ENCODE results near the gene HMGN2.

HMGN2 gene

DNA sequence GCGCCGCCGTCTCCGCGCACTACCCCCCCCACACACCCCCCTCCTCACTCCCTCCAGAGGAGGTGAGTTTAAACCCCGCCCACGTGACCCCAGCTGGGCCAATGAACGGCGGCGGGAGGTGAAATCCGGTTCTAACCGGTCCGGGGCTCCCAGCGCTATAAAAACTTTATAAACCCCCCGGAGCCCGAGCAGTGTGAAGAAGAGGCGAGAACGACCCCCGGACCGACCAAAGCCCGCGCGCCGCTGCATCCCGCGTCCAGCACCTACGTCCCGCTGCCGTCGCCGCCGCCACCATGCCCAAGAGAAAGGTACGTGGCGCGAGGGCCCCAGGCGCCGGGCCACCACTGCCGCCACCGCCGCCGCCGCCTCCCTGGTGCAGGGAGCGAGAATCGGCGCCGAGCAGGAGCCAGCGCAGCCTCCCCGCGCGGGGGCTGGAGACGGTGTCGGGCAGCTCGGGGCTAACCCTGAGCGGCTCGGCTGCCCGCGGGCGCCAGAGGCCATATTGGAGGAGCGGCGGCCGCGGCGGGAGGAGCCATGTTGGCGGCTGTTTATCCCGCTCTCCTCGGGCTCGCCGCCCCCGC is at the start of gene HMGN2:
Gene HMGN2 (plus strand): TSS at position 121 of the 581 bp plus-strand sequence. CDS start 173 bp downstream, at position 294.
- peak; percentile 90 for DNase-seq

DNA sequence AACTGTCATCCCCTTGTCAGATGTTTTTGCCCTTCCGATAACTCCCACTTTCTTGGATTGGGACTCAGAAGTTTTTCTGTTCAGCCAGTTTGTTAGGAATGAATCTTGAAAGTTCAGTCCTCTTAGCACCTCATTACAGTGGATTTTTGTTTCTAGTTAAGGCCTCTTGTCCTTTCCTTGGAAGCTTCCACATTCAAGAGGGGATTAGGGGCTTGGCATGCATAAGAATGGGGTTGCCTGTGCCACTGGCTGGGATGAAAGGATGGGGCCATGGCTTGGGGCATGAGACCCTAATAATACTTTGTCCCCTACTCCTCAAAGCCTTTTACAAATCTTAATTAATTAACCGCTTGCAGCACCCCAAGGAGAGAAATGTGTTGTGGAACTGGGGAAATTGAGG is 42.5 kb upstream of the HMGN2 start:
- DNase-seq = no peak

DNA sequence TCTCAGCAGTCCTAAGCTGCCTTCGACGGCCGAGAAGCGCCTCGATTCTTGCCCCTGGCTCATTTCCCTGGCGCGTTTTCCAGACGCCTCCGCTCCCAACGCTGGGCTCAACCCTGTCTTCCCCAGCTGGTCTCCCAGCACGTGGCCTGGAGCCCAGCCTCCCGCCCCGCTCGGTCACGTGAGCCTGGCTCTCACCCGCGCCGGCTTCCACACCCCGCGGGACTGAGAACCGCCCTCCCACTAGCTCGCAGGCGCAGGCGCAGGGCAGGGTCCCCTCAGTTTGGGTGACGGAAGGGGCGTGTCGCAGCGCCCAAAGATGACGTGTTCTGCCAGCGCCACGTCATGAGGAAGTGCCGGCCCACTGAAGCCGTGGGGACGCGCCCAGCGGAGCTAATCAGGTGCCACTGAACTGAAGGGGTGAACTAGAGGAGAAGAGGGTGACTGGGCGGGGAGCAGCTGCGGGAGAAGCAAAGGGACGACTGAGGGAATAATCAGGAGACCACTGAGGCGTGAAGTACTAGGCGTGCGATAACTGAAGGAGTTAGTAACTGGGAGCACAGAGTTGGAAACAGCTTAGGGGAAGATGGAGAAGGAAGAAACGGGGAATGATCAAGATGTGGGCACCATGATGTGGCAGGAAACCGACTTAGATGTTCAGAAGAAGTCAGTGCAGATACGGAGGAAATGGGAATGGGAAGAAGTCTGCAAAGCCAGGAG is 40.1 kb upstream of the HMGN2 start, which contains the start of gene DHDDS:
Gene DHDDS (plus strand): TSS at position 343 of the 717 bp plus-strand sequence. CDS start 625 bp downstream, outside the sequence.
- peak; percentile 99 for DNase-seq

DNA sequence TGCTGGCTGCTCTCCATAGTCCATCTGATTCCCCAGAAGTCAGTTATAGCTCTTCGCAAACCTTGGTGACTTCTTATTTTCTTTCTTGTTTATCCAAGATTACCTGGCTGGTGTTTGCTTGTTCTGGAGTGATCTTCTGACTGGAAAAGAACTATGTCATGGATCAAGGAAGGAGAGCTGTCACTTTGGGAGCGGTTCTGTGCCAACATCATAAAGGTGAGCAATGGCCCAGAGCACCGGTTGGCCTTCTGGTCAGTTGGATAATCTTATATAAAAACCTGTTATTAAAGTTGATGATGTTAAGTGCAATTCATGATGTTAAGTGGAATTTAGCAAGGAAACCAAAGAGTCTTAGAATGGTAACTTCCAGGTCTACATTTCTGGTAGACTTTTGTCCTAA is 39.4 kb upstream of the HMGN2 start:
- DNase-seq = no peak

DNA sequence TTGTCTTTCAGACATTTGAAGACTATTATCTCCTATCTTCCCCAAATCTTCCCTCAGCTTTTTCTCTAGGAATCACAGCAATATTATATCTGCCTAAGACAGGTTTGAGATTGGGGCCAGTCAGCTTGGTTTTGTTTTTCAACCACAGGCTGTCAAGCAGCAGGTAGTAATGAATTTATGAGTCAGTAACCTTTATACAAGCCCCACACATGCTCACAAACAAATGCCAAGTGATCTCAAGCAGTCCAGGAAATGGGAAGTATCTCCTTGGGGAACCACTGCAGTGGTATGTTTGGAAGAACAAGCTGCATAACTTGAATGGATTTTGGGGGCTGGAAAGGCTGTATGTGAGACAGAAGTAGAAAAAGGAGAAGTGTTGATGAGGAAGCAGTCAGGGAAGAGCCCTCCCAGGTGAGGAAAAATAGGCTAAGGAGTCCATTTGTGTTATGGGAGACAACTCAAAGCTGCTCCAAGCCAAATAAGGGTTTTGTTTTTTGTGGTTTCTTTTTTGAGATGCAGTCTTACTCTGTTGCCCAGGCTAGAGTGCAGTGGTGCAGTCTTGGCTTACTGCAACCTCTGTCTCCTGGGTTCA is 38.0 kb upstream of the HMGN2 start:
- DNase-seq = no peak

DNA sequence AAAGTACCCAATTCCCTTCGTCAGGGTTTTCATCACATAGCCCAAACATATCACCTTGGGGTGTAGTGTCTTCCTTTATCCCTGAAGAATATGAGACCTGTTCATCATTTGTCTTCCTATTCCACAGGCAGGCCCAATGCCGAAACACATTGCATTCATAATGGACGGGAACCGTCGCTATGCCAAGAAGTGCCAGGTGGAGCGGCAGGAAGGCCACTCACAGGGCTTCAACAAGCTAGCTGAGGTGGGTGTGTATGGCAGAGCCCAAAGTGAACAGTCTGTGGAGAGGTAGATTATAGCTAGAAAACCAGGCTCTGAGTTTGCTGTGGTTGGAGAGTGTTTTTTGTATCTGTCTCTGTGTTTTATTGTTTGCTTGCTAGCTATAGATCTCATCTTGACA is 34.2 kb upstream of the HMGN2 start:
- no peak for DNase-seq

DNA sequence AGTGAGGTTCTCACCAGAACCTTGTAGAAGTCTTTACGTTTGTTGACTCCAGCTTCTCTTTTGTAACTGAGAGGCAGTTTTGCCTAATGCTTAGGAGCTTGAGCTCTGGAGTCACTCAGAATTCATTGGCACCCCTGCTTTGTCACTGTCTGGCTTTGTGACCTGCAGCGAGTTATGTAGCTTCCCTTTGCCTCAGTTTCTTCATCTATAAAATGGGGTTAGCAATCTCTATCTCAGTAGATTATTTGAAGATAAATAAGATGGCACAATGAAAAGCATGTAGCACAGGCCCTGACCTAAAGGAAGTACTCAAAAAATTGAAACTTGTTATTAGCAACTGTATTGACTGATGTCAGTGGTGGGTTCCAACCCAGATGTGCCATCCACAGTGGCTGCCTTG is 32.0 kb upstream of the HMGN2 start:
- DNase-seq = no peak

DNA sequence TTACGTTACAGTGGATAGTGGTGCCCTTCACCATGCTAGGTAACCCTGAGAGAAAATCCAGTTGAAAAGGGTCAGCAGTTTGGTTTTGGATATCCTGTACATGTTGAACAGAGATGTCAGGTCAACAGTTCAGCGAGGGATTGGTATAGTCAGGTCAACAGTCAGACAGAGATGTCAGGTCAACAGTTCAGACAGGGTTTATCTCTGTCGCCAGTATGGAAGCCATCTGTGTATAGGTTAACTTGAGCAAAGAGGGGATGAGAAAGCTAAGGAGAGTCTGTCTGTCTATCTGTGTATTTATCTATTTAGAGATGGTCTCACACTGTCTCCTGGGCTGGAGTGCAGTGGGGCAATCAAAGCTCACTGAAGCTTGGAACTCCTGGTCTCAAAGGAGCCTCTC is 22.4 kb upstream of the HMGN2 start:
- DNase-seq = no peak

DNA sequence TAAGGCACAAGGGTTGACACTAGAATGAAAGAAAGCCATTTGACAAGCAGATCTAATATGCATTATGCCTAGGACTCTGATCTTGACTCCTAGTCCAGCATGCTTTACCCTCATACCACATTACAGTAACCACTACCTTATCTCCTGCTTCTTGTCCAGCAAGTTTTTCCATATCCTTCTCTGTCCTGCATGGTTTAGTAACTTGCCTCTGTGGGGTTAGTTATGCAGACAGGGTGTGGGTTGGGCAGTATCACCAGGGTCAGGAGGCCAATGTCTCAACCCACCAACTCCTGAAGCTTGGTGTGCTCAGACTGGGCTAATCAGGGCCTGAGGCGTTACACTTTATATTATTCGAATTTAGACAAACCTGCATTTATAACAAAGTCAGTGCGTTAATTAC is 21.3 kb upstream of the HMGN2 start:
- DNase-seq = no peak

DNA sequence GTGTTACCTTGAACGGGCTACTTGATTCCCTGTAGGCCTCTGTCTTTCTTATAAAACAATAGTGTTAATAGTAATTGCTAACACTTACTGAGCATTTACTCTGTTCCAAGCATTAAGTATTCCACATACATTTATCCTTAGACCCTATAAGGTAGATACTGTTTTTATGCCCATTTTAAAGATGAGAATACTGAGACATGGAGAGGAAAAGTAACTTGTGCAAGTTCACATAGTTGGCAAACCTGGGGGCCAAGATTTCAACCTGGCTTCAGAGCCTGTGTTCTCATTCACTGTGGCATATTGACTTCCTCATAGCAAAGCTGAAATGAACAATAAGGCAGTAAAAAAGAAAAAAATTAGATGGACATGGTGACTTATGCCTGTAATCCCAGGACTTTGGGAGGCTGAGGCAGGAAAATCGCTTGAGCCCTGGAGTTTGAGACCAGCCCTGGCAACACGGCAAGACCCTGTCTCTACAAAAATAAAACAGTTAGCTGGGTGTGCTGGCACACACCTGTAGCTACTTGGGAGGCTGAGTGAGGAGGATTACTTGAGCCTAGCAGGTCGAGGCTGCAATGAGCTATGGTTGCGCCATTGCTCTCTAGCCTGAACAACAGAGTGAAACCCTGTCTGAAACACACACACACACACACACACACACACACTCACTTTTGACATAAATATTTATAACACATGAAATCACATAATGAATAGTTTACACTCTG is 19.6 kb upstream of the HMGN2 start:
- DNase-seq = no peak

DNA sequence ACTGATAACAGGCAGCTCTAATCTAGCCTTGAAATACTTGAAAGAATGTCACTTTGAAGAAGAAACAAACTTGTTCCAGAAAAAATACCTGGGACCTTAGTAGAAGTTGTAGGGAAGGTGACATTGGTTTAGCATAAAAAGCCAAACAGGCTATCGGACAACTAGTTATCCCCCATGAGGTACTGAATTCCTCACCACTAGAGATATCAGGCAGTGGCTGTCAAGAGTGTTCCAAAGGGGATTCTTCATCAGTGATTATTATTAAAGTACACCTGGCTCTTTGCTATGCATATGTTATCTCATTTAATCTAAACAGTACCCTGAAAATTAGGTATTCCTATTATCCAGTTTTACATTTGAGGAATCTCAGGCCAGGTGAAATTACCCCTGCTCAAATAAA is 13.1 kb upstream of the HMGN2 start:
- DNase-seq = no peak

DNA sequence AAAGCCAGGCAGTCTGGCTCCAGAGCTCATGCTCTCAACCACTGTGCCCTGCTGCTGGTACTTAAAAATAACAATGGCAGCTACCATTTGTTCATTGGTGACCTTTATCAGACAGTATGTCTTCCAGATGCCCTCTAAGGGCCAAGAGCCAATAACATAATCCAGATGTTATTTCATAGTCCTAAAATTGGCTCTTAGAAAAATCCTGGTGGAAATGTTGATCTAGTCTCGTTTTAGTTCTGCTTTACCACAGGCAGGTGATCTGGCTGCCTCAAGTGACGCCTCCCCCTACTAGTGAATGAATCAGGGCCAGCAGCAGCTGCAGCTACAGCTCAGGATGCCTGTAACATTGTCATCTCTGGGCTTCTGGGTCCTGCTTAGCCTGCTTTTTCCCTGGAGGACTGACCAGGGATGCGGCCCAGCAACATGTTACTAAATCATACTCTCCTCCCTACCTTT is 12.6 kb upstream of the HMGN2 start:
- DNase-seq = no peak

DNA sequence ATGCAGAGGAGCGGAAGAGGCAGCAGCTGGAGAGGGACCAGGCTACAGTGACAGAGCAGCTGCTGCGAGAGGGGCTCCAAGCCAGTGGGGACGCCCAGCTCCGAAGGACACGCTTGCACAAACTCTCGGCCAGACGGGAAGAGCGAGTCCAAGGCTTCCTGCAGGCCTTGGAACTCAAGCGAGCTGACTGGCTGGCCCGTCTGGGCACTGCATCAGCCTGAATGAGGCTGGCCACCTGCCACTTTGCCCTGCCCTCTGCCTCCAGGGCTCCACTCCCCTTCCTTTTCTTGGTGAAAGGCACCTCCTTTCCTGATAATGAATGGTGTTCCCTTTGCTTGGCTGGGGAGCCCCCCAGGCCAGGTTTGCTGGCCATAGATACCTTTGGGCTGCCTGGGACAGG is 3.3 kb upstream of the HMGN2 start:
- no peak for DNase-seq

DNA sequence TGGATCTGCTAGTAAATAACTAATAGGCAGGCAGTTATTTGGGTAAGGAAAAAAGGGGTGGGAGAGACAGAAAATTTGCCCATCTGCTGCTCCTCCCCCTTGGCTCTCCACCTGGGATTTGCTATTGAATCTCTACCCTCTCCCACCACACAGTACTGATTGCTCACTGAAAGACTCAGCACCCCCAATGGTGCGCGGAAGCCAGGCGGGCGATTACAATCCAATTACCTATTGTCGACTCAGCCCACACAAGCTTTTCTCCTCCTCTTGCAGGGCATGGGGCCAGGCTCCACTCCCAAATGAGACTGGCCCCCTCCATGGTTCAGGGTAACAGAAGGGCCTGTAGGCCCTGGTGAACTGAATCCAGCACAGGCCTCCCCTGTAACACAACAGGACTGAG is 2.7 kb upstream of the HMGN2 start:
- no peak for DNase-seq

DNA sequence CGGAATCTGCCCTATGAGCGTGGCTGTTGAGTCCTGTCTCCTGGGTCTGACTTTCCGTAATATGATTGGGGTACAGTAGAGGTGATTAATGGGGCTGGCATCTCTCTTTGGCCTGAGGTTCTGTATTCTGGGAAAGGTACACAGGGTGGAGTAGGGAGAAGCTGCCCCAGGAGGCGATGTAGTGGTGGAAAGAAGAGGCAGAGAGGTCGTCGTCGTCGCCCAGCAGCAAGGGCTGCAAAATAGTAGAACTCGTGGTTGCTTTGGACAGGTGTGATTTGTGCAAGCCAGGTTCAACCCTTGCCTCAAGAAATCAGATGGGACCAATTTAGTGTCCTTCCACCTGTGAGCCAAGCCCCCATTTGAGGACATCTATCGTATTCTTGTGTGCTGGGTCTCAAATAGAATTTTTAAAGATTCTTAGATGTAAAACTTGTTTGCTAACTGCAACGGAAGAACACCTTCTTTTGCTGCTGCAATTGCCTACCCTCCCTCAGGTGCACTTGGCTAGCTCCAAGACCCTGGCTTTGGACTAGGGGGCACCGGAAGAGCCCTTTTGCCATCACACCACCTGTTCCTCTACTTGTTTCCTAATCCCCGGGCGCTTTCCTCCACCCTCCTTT is 1.3 kb upstream of the HMGN2 start:
- DNase-seq = no peak

DNA sequence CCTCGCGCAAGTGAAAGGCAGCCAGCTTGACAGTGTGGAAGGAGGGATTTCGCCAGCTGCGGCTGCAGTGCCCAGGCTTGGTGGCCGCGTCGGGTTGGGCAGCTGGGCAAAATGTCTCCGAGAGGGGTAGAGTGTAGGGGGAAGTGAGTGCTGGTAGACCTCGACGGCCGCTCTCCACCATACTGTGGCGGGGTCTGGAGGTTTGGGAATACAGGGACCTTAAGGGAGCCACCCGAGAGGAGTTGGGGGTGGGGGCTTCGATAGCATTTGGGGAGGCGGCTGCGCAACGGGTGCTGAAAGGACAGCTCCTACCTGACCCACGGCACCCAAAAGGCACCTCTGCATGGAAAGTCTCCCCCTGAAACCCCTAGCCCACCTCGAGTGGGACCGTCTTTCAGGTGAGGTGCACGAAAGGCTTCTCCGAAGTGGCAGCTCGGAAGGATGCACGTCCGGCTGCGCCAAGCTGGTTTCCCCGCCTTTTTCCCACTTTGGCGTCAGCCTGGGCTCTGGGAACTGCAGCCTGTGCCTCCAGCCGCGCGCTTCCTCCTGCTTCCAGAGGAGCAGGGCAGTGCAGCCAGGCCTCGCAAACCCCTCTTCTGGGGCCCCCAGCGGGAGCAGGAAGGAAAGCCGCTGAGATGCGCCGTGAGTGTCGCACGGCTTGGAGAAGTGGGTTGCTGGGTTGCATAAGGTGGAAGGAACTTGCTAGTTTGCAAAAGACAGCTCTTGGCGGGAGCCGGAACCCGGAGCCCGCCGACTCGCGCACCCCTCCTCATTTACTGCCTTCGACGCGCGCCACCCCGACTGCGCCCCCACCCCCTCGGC is 531 bp upstream of the HMGN2 start:
- peak; percentile 47 for DNase-seq

DNA sequence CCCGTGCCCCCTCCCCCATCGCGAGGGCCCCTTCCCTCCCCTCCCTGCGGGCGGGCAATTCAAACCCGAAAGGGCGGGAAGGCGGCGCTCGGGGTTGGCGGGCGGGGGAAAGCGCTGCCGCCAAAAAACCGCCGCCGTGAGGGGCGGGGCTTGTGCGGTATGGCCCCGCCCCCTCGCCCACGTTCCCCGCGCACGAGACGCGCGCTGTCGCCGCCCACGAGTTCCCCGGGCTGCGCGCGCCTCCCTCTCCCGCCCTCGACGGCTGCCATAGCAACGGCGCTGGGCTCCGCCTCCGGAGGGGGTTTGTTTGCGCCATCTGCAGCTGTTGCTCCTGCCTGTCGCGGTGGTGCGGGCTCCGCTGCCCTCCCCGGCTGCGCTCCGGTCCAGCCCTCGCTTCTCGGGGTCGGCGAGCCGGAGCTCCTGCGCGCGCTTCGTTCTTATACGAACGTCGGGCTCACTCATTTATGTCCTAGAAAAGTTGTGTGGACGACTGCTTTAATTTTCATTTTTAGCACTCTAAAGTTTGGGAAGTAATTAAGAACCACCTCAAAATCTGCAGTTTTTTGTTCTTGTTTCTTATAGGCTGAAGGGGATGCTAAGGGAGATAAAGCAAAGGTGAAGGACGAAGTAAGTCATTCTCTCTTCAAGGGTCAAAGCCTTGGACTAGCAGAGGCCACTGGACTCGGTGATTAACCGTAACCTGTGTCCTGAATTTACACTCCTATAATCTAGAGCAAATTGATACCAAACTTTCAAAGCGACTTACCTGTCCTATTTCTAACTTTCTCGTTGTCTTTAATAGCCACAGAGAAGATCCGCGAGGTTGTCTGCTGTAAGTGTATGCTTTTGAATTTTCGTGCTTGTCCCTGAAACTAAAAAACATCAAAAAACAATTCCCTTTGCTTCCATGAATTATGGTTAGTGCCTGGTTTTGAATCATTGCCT is 933 bp downstream of the HMGN2 start:
- peak; percentile 96 for DNase-seq

DNA sequence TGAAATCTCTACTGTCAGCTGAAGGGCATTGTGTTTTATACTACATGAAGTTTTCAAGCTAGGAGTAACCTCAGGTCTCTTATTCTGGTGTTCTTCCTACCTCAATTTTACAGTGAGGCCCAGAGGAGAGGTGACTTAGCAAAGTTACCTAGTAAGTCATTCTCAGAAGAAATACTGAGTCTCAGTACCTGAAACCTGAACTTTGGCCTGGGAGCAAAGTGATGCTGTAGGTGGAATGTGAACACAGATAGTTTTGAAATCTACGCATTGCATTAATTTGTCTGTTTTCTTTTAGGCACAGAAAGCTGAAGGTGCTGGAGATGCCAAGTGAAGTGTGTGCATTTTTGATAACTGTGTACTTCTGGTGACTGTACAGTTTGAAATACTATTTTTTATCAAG is 2.6 kb downstream of the HMGN2 start:
- DNase-seq = no peak

DNA sequence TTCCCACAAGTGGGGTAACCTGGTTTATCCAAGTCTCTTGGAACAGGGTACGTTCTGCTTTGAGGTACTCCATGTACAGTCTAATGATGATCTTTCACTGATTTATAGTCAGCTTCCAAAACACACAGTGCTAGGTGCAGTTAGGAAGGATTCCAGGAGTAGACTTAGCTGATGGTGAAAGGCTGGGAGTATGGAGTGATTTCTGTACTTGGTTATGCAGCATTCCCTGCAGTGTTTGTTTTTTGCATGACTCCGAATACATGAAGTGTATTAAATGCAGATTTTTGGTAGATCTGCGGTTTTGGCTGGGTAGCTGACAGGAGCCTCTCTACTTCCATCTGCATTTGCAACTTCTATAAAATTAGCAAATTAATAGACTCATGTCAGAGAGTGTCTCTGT is 3.7 kb downstream of the HMGN2 start:
- no peak for DNase-seq

DNA sequence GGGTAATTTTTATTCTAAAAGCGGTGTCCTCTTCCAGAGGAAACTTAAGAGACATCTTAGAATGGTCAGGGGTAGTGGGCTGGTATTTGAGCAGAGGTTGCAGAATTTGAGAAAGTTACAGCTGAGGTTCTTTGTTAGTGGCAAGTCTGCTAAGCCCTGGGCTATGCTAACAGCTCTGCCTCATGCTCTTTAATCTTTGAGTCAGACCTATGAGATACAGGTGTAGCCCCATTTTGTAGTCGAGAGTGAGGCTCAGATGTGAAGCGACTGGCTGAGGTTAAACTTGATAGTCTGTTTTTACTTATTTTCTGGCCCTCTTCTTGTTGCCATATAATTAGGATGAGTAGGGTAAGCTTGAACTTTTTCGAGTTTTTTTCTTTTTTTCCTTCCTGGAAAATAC is 4.7 kb downstream of the HMGN2 start:
- no peak for DNase-seq

All from activated naive CD4-positive, alpha-beta T cell treated with Interleukin-2 at 50 U/mL for 16 hours (primary cell).